HCT116 (cell line): ENCODE measurements around the gene IGF2.

ENCODE experiments used
- ATF3 ChIP-seq: IDR thresholded peaks from 2 replicates; pipeline ENCODE4 v1.6.1; 2012
- CEBPB ChIP-seq: IDR thresholded peaks from 2 replicates; pipeline ENCODE4 v1.6.1; 2012; ENCODE audit warnings: low read depth
- CTCF ChIP-seq, 3 experiments: fragments of 200-600 bp in 1 of 3; sonication (generic) in 1 of 3; IDR thresholded peaks in 2 of 3; conservative IDR thresholded peaks in 1 of 3; 2 replicates each; pipeline ENCODE4 v1.5.1; 2012 to 2017; ENCODE audit warnings: low read depth in 2 of 3, low read length in 2 of 3, antibody characterized with exemption in 1 of 3, borderline replicate concordance in 1 of 3, control low read depth in 1 of 3, mild to moderate bottlenecking in 1 of 3, mixed read lengths in 1 of 3, mixed run types in 1 of 3, moderate library complexity in 1 of 3; ENCODE audit not compliant: insufficient read depth in 1 of 3
- EGR1 ChIP-seq: IDR thresholded peaks from 2 replicates; pipeline ENCODE4 v1.6.1; 2012; ENCODE audit warnings: low read depth
- POLR2A ChIP-seq: IDR thresholded peaks from 2 replicates; pipeline ENCODE4 v1.7.0; 2011; ENCODE audit warnings: borderline replicate concordance; ENCODE audit not compliant: insufficient read depth, insufficient read length; ENCODE audit errors: extremely low read depth
- POLR2AphosphoS5 ChIP-seq: IDR thresholded peaks from 2 replicates; pipeline ENCODE4 v1.6.1; 2011; ENCODE audit warnings: mild to moderate bottlenecking, low read depth, low read length, moderate library complexity
- REST ChIP-seq: IDR thresholded peaks from 2 replicates; pipeline ENCODE4 v1.6.1; 2012; ENCODE audit warnings: low read depth
- YY1 ChIP-seq: IDR thresholded peaks from 2 replicates; pipeline ENCODE4 v1.6.1; 2011; ENCODE audit warnings: low read length, low read depth, moderate library complexity, mild to moderate bottlenecking; ENCODE audit not compliant: insufficient replicate concordance; ENCODE audit errors: extremely low read depth

GRCh38 chr11:2130881-2131352 is 8.3 kb downstream of the IGF2 start:
- no peak for TF ChIP-seq CTCF (IDR thresholded peaks at IDR 0.05 in 2 of 3, conservative IDR thresholded peaks at IDR 0.05 in 1 of 3; ENCODE audit: borderline replicate concordance in 1 of 3, insufficient read depth in 1 of 3, low read depth in 2 of 3, low read length in 2 of 3)
- no peak for TF ChIP-seq ATF3
- no peak for TF ChIP-seq REST
- TF ChIP-seq YY1: no peak
- no peak for TF ChIP-seq EGR1
- TF ChIP-seq POLR2AphosphoS5: no peak
- TF ChIP-seq CEBPB: no peak
- TF ChIP-seq POLR2A: no peak
